Endothelial cell (in vitro differentiated cells): ENCODE measurements around the gene GUCA1C. TPM values are rescaled to one million over a fixed set of nuclear protein-coding genes. Genes with fewer than 3 reads are reported as not detected.

Experiments used
- DNase-seq: peaks from one replicate; pipeline ENCODE4 v3.0.0; 2021; ENCODE audit warnings: low spot score
- H3K27ac Mint-ChIP-seq: one replicate; pipeline ENCODE4 v1.8.0; 2021; ENCODE audit warnings: mixed read lengths, inconsistent platforms; ENCODE audit not compliant: unreplicated experiment
- H3K27me3 Mint-ChIP-seq: one replicate; pipeline ENCODE4 v1.8.0; 2021; ENCODE audit warnings: mild to moderate bottlenecking, moderate library complexity, mixed read lengths, inconsistent platforms; ENCODE audit not compliant: unreplicated experiment
- H3K36me3 Mint-ChIP-seq: one replicate; pipeline ENCODE4 v1.8.0; 2021; ENCODE audit warnings: mild to moderate bottlenecking, low read depth, mixed read lengths, inconsistent platforms; ENCODE audit not compliant: unreplicated experiment
- H3K4me1 Mint-ChIP-seq: one replicate; pipeline ENCODE4 v1.8.0; 2021; ENCODE audit warnings: mild to moderate bottlenecking, mixed read lengths, inconsistent platforms; ENCODE audit not compliant: unreplicated experiment
- H3K4me3 Mint-ChIP-seq: one replicate; pipeline ENCODE4 v1.8.0; 2021; ENCODE audit warnings: mild to moderate bottlenecking, mixed read lengths, inconsistent platforms; ENCODE audit not compliant: unreplicated experiment
- H3K9me3 Mint-ChIP-seq: one replicate; pipeline ENCODE4 v1.8.0; 2021; ENCODE audit warnings: mixed read lengths, inconsistent platforms; ENCODE audit not compliant: unreplicated experiment
- total RNA-seq: library from RNA; stranded (reverse); fragmentation: NEBNext Ultra II Directional; extraction: Animal tissue kit (Norgen Biotek cat#: 25700); gene quantifications from one replicate; pipeline ENCODE4 v1.2.1, GENCODE V29; 2021; ENCODE audit not compliant: unreplicated experiment
- TF ChIP-seq, protein P1 (sequence below): fragments of 200-600 bp; sonication (generic); IDR thresholded peaks from one replicate; pipeline ENCODE4 v1.5.0; 2021; ENCODE audit warnings: antibody characterized with exemption; ENCODE audit not compliant: unreplicated experiment

Gene GUCA1C
- total RNA-seq, 1 donor from 2014 or later, result not detected

GRCh38 chr3:108882762-108883161 lies 70.9 kb downstream of the GUCA1C start:
- no peak for DNase-seq
- TF ChIP-seq, protein P1, sequence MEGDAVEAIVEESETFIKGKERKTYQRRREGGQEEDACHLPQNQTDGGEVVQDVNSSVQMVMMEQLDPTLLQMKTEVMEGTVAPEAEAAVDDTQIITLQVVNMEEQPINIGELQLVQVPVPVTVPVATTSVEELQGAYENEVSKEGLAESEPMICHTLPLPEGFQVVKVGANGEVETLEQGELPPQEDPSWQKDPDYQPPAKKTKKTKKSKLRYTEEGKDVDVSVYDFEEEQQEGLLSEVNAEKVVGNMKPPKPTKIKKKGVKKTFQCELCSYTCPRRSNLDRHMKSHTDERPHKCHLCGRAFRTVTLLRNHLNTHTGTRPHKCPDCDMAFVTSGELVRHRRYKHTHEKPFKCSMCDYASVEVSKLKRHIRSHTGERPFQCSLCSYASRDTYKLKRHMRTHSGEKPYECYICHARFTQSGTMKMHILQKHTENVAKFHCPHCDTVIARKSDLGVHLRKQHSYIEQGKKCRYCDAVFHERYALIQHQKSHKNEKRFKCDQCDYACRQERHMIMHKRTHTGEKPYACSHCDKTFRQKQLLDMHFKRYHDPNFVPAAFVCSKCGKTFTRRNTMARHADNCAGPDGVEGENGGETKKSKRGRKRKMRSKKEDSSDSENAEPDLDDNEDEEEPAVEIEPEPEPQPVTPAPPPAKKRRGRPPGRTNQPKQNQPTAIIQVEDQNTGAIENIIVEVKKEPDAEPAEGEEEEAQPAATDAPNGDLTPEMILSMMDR, result no peak
- Mint-ChIP-seq H3K27ac (no peak overlapping the region), H3K27me3 (peaks cover 2% of the 10 kb centered on the region), H3K9me3 (no peaks in the 10 kb centered on the region), H3K4me1 (no peaks in the 10 kb centered on the region), H3K4me3 (no peak overlapping the region), H3K36me3 (no peaks in the 10 kb centered on the region)

DNA sequence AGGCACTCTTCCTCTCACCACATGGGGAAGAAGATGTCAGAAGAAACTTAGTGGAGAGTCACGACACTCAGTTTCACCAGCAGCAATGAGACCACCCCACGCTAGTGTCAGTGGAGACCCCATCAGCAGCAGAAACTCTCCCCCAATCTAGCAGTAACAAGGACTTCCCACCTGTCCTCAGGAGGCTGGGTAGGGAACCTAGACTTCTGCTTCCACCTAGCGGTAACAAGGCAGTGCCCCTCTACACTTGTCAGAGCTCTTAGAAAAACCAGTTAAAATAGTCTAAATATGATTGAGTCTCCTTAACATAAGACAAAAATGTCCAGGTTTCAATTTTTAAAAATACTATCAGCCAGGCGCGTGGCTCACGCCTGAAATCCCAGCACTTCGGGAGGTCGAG lies 73.8 kb downstream of the GUCA1C start:
- DNase-seq, result no peak
- Mint-ChIP-seq H3K9me3 (no peaks in the 10 kb centered on the region), H3K27ac (no peak overlapping the region), H3K4me1 (no peaks in the 10 kb centered on the region), H3K36me3 (no peaks in the 10 kb centered on the region), H3K4me3 (no peak overlapping the region), H3K27me3 (peaks cover 2% of the 10 kb centered on the region)
- TF ChIP-seq, protein P1, result no peak

DNA sequence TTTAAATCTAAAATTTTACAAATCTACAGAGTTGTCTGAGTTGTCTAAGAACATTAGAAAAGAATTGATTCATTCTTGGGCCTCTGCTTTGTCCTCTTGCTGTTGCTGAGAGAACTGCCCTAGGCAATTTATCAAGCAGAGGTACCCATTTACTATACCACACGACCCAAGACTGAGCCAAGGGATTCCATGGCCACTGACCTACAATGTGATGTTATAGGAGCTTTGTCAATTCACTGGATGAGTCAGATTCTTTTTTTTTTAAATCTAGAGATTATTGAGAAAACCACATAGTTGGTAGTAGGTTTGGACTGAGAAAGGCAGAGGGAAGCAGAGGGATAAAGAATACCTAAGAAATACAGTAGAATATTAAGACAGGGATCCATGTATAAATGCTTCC lies 75.8 kb downstream of the GUCA1C start:
- no peak for DNase-seq
- H3K4me3 Mint-ChIP-seq, result no peak overlapping the region

DNA sequence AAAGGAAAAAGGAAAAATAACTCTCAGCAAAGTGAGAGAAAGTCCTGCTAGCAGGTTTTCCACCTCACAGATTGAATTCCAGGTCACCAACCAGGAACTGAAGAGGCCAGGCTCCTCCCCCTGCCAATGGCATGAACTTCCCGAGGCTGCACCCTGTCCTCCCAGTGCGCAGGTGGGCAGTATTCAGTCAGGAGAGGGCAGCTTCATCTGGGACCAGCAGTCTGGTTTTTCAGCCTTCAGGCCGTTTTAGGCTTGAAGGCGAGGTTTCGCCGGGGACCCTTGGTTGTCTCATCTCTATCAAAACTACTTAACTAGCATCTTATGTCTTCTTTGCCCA lies 89.9 kb downstream of the GUCA1C start:
- H3K27me3 Mint-ChIP-seq, result no peaks in the 10 kb centered on the region
- TF ChIP-seq, protein P1, result no peak

More for the DNA sequence above, 75.8 kb downstream of the GUCA1C start:
- H3K4me1 Mint-ChIP-seq, result no peaks in the 10 kb centered on the region
- H3K27me3 Mint-ChIP-seq, result peaks cover 3% of the 10 kb centered on the region
- H3K36me3 Mint-ChIP-seq, result no peaks in the 10 kb centered on the region
- TF ChIP-seq, protein P1, result no peak
- H3K27ac Mint-ChIP-seq, result no peak overlapping the region
- H3K9me3 Mint-ChIP-seq, result no peaks in the 10 kb centered on the region

GRCh38 chr3:108862865-108863798 lies 90.5 kb downstream of the GUCA1C start:
- H3K27me3 Mint-ChIP-seq, result no peaks in the 10 kb centered on the region
- H3K9me3 Mint-ChIP-seq, result no peaks in the 10 kb centered on the region
- no peak overlapping the region for H3K4me3 Mint-ChIP-seq
- H3K36me3 Mint-ChIP-seq, result no peaks in the 10 kb centered on the region
- no peak overlapping the region for H3K27ac Mint-ChIP-seq
- TF ChIP-seq, protein P1, result no peak
- H3K4me1 Mint-ChIP-seq, result no peaks in the 10 kb centered on the region
- no peak for DNase-seq

More for the DNA sequence above, 89.9 kb downstream of the GUCA1C start:
- Mint-ChIP-seq H3K9me3 (no peaks in the 10 kb centered on the region), H3K4me1 (no peaks in the 10 kb centered on the region), H3K4me3 (no peak overlapping the region), H3K27ac (no peak overlapping the region), H3K36me3 (no peaks in the 10 kb centered on the region)
- DNase-seq, result no peak
